ENCODE measurements around the gene DSTN.

The DSTN gene

GRCh38 chr20:17640146-17640874, 70.4 kb downstream of the DSTN start:
- DNase-seq: no peak

DNA sequence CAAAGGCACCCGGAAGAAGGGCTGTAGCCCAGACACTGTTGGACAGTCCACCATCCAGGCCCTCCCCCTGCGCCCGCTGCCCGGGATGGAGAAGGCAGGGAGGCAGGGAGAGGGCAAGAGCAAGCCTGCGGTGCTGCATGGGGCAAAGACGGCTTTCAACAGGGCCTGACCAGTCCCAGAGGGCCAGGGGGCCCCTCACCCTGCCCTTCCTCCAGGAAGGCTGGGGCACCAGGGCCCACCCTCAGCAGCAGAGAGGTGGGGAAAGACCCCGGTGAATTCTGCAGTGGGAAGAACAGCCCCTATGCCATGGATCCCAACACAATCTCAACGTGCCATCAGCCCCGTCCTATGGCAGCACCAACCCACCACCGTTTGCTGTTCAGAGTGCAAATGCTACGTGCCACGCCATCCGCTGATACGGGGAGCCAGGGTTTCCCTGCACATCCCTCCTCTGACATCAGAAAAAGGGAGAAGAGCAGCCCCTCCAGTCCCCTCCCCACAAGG, 71.1 kb downstream of the DSTN start:
- DNase-seq: no peak

DNA sequence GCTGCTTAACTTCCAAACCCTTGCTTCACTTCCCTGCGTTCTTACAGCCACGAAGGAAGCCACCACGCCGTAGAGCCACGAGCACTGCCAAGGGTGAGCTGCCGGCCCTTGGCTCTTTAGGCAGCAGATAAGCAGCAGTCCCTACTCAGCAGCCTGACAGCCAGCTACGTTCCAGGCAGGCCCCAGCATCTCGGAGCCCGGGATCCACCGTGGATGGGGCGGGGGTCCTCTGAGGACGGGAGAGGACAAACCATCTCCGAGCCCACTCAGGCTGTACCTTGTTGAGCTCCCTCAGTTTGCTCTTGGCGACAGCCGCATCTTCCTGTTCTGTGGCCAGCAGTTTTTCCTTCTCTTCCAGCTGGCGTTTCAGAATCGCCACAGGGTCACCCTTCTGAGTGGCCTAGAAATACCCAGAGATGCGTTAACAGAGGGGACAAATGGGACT, 71.7 kb downstream of the DSTN start:
- DNase-seq: no peak

DNA sequence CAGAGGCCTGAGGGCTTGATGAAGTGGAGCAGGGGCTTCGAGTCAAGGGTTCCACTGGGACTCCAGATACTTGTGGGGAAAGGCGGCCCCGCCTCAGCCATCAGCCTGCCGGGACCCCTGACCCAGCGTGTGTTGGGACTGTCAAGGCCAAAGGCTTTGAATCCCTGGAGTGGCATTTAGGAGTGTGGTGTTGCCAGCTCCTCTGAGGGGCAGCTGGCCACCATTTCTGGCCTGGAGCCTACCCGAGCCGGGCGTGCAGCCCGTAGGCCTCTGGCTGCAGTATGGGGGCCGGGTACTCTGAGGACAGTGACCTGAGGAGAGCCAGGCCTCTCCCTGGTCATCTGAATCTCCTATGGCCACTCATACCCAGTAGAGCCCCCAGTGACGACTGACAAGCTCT, 72.1 kb downstream of the DSTN start:
- DNase-seq: no peak

- DNase-seq: no peak
Observed at GRCh38 chr20:17642404-17643269, 72.8 kb downstream of the DSTN start.

GRCh38 chr20:17643531-17644188, 73.8 kb downstream of the DSTN start:
- no peak for DNase-seq

DNA sequence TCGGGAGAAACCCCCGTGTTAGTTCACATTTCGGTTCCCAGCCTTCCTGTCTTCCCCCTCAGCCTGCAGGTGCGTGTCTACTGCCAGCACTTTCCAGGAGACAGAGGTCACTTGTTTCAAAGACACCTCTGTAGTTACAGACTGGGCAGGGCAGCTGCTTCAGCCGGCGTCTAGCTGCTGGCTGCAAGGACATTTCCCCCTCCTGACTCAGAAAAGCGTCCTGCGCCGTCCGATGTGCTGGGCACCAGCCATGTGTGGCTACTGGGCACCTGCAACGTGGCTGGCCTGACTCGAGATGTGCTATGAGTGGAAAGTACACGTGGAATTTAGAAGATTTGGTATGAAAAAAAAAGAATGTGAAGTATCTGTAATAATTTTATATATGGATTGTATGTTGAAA, 74.6 kb downstream of the DSTN start:
- DNase-seq: no peak

DNA sequence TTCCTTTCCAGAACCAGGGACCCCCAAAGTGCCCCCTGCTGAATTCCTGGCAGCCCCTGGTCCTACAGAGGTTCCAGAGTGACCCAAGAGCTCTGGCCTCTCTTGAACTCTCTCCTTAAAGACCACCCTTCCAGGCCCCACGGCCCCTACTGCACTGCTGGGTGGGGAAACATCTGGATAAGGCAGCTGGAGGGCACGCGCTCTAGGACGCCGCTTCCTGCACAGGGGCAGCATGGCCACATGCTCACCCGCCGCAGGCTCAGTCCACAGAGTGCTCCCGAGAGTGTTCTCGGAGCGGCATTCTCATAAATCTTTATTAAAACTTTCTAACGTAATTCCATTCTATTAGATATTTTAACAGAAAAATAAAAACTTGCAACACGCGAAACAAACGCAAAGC, 75.1 kb downstream of the DSTN start:
- DNase-seq: no peak

- no peak for DNase-seq
Observed at GRCh38 chr20:17645546-17646208, 75.8 kb downstream of the DSTN start.

GRCh38 chr20:17646209-17646960, 76.5 kb downstream of the DSTN start:
- DNase-seq: no peak

DNA sequence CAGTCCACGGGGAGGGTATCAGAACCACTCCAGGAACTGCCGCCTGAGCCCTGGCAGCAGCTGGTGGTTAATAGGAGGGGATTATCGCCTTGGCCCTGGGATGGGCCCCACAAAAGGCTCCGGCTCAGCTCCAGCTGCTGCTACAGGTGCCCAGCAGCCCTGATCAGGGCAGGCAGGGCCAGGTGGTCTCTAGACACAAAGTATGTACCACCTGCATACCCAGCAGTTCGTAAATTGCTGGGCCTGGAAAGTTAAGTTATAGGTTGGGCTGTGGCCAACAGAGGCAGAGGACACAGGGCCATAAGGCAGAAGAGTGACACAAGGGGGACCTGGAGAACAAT, 77.1 kb downstream of the DSTN start:
- no peak for DNase-seq

GRCh38 chr20:17647391-17648314, 77.8 kb downstream of the DSTN start:
- DNase-seq: no peak

DNA sequence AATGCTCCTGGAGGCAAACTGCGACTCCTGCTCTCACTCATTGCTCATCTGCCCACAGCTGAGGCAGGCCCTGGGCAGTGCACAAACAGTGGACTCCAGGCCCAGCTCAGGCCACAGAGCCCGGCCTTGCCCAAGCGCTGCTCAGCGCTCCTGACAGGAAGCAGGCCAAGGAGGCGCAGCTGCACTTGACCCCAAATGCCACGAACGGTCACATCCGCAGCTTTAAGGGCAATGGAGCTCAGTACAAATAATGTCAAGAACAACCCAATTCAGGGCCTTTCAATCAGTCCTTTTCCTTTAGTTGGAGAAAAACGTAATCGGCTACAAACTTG, 78.4 kb downstream of the DSTN start:
- no peak for DNase-seq

DNA sequence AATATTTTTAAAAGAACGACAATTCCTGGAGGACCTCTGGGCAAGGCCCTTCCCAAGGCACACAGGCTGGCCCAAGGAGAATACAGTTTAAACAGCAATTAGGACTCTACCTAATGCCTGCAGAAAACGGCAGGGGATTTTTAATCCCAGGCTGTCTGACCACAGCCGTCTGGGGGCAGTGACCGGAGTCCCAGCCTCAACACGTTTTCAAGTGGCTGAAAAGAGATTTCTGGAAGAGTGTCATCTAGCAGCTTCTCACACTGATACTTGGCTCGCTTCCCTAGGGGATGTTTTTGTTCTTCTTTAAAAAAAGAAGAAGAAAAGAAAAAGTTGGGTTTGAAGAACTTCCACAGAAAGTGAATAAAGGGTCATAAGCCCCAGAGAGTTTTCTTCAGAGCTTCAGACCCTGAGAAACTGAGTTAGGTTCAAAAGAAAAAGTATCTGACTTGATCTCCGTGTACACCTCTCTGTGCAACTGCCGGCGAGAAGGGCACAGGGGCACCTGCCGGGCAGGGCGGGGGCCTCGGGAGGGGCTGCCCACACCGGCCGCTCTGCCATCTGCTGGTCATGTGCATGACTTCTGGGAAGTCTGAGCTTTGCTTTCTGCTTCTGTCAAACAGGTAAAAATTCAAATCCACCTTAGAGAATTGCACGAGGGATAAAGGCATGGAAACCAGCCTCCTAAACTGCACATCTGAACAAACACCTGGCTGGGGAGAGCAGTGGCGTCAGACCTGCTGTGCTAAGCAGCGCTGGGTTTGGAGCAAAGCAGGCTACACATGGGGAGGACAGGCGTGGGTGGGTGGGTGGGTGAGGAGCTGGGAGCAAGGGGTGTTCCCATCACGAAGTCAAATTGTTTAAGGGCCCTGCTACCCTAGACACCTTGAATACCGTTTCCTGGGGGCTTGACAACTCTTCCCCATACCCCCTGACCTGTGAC, 79.2 kb downstream of the DSTN start:
- DNase-seq: no peak

DNA sequence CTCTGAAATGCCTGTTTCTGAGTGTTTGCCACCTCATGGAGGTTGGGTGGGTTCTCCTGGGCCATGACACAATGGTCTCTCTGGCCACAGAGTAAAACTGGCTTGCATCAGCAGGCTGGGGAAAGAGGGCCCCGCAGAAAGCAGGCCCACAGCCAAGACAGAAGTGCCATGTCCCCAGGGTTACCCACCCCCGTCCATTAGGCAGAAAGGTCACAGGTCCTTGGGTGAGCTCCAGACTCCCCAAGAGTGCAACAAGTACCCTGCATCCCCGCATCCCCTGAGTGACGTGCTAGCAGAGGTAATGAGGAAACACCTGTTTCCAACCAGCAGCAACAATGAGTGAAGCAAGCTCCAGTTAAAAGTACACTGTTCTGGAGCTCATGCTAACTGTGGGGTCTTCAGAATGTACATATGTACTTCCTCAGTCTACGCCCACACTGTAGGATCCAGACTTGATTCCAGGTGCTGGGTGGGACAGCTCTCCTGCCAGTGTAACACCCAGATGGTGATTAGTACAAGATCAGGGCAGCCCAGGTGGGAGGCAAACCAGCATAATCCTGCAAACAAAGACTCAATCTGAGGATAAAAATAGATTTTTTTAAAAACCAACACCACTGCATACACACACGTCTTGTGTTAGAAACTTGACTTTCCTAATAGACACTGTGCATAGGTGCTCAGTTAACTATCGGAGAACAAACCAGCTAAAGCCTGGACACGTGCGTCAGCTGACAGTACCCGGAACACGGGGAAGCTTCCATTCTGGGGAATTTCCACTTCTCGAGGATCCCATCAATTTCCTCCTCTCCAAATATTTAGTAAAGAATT, 80.6 kb downstream of the DSTN start:
- DNase-seq: no peak

- no peak for DNase-seq
Observed at GRCh38 chr20:17651129-17651759, 81.4 kb downstream of the DSTN start.

DNA sequence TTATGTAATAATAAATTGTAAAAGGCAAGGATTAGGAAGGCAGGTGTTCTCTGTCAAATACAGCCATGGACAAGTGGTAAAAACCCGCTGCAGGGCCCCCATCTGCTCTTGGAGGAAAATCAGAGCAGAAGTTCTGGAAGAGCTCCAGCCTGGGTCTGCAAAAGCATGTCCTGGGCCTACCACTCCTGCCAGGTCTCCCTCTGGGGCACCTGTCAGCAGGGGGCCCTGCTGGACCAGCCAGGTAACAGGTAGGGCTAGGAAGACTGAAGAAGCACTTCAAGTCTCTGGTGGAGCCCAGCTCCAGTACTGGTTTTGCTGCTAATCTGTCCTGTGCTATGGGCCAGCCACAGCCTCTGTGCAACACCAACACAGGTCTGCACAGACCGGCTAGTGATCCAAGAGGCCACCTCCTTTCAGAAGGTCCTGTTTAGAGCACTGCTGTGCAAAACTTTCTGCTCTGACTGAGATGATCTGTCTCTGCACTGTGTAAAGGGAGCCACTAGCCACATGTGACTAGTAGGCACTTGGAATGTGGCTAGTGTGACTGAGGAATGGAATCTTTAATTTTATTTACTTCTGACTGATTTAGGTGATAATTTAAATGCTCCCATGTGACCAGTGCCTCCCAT, 82.0 kb downstream of the DSTN start:
- no peak for DNase-seq

DNA sequence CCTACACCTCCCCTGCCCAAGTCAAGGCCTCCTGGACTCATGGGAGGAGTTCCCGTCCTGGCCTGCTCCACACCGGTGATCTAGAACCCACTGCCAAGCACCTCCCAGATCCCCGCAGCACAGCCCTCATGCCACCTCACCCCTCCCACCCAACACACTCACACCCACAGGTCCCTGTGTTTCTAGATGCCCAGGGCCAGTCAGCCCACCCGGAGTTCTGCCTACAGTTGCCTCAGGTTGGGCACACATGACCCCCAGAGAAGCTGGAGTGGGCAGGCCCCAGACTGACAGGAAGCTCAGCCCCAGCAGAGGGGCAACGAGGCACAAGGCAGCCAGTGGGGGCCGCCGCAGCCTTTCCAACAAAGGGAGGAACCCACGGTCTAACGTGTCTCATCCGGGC, 82.5 kb downstream of the DSTN start:
- no peak for DNase-seq
